Kidney tubule cell (primary cell): ENCODE measurements around the gene NOS2.
"Not testable (repeated sequence)": the region's sequence is repeated elsewhere in the genome, so short reads cannot be mapped to it uniquely, and the experiment has no call there.

ENCODE experiments used
- DNase-seq: peaks from one replicate; pipeline ENCODE4 v3.0.0-alpha.2; 2018; ENCODE audit warnings: low spot score

The NOS2 gene

DNA sequence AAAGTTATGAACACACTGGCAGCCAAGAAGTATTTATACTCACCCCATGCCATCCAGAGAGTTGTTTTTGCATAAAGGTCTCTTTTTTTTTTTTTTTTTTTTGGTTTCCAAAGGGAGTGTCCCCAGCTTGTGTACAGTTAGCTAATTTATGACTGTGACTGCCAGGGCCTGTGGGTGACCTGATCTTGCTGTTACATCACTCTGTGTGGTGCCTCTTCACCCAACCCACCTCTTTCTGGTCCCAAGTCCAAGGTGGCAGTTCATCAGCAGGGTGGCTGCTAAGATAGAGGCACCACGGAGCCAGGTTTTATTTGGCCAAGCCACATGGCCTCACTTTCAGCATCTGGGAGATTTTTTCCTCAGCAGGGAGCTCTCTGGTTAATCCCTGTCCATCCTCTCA, at the start of gene NOS2:
TSS of gene NOS2 (minus strand) at position 8 of the 400 bp plus-strand sequence. CDS start 1,720 bp downstream, outside the sequence.
- no peak for DNase-seq

DNA sequence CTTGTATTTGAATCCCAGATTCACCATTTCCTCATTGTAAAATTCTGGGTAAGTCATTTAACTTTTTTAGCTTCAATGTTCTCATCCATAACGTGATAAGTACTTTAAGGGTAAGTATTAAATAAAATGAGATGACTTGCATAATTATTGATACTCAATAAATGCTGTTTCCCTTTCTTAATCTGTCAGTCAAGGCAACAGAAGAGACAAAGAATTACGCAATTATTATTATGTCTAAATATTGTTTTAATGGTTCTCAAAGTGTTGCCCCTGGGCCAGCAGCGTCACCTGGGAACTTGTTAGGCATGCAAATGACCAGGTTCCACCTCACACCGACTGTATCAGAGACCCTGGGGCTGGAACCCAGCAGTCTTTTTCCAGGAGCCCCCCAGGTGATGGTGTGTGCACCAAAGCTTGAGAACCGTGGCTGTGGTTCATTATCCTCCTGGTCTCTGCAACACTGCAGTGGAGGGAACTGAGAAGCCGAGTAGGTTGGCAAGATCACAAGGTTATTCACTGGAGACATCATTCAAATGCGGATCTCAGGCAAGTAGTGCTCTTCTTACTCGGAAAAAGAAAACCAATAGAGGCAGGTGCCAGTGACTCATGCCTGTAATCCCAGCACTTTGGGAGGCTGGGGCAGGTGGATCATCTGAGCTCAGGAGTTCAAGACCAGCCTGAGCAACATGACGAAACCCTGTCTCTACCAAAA, 49.3 kb upstream of the NOS2 start:
- no peak for DNase-seq

DNA sequence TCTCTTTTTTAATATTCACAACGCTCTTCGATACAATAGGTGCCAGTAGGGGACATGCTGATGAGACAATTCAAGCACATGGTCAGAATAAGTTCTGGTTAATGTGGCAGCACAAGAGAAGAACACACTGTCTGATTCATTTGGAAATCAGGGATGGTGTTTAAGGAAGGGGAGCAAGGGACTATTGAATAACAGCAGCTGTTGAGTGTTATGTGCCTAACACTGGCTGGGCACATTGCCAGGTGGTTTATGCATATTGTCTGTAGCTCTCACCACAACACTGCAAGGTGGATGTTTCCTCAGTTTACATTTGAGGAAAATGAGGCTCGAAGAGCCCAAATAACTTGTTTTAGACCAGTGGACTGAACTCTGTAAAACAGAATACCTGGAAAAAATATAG, 48.6 kb upstream of the NOS2 start:
- DNase-seq: no peak

DNA sequence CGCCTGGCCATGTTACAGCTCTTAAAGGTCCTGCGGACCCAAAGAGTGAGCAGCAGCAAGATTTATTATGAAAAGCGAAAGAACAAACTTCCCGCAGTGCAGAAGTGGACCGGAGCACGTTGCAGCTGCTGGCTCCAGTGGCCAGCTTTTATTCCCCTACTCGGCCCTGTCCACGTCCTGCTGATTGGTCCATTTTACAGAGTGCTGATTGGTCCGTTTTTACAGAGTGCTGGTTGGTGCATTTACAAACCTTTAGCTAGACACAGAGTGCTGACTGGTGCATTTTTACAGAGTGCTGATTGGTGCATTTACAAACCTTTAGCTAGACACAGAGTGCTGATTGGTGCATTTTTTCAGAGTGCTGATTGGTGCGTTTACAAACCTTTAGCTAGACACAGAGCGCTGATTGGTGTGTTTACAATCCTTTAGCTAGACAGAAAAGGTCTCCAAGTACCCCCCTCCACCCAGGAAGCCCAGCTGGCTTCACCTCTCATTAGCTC, 46.5 kb upstream of the NOS2 start:
- not testable (repeated sequence) for DNase-seq

DNA sequence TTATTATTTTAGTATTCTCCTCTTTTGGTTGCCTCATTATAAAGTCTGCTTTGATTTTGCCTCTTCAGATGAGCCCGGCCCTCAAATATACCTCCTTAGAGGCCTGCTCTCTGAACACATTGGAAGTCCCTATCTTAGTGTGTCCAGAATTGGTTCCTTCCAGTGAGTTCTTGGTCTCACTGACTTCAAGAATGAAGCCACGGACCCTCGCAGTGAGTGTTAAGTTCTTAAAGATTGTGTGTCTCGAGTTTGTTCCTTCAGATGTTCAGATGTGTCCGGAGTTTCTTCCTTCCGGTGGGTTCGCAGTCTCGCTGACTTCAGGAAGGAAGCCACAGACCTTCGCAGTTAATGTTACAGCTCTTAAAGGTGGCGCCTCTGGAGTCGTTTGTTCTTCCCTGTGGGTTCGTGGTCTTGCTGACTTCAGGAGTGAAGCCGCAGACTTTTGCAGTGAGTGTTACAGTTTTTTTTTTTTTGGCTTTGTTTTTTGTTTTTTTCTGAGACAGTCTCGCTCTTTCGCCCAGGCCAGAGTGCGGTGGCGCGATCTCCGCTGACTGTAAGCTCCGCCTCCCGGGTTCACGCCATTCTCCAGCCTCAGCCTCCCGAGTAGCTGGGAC, 45.8 kb upstream of the NOS2 start:
- no peak for DNase-seq

DNA sequence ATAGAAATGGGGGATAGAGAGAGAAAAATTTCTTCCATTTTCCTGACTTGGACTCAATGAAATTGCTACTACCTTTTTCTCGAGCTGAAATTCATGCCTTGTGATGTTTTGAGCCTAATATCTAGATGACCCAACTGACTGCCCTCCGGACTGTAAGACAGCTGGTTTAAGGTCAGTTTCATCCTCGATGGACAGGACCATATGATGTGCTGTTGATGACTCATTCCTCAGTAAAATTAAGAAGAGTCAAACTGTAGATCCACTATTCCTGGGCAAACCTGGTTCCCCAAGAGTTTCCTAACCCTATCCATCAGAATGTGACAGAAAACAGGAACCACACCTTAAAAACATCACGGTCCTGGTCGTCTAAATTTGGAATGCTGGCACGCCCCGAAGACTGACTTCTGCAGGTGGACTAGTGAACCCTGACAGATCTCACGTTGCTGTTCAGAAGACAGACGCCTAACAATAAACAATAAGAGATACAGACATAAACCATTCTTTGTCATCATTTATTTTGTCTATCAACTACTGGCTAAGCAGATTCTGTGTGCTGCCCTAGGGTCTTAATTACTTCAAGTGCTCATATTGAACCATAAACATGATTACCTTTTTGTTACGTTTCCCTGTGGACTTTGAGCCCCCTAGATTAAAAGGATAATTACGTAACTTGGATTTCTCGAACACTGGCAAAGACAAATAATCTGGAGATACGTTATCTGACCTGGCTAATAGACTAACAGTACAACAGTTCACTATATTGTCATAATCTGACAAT, 45.1 kb upstream of the NOS2 start:
- no peak for DNase-seq

DNA sequence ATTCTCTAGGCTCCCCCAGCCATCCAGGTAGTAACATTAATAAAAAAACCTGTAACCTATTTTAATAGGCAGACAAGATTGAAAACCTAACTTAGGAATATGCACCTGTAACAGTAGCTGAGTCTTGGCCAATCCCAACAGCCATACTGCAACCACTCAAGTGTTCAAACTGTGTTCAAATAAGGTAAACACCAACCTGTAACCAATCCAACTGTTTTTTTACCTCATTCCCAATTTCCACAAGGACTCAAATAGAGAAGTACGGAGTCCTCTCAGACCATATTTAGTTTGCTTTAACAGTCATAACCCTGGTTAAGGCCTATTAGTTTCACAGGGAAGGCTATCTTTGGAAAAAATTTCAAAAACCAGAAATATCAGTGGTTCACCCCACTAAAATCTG, 40.4 kb upstream of the NOS2 start:
- DNase-seq: no peak

DNA sequence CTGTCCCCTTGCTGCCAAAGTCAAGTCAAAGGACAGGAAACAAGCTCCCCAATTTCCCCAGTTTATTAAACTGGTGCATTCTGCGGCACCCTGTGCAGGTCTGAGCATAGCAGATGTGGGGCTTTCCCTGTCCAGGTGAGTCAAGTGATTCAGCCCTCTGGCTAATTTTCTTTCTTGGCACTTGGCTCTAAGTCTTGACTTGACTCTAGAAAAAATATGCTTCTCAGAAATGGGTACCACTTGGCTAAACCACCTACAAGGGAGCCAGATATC, 40.0 kb upstream of the NOS2 start:
- not testable (repeated sequence) for DNase-seq

DNA sequence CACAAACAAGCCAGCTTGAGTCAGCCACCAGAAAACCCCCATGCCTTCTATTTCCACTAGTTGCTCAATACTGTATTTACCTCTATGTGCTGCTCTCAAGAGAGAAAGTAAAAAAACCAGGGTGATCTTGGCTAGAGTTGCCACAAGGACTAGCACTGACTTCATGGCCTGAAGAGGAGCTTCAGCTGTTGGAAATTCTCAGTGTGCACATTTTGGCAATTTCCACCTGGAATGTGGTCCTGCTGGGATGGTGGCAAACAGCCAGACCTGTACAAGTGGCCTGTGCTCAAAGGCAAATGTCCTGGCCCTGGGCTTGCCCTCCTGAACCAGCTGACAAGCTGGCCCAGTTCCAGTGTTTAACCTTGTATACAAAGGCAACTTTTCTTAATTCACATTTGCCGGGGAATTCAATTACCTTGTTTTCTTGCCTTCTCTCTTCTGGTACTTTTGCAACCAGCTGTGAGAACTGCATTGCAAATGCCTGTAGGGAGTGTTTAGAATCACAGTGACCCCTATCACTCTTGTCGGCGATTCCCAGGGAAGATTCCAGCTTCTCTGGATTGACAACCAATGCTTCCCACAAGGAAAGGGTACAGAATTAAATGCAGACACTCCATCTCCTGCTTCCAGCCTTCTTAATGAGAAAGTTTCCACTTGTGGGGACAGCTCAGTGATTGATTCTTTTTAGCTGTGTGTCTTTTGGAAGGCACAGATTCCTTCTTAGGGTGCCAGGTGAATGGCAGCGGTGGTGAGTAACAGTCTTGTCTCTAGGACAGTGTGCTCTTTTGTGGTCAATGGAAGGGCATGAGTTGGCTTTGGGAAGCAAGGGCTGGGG, 39.5 kb upstream of the NOS2 start:
- DNase-seq: not testable (repeated sequence)

DNA sequence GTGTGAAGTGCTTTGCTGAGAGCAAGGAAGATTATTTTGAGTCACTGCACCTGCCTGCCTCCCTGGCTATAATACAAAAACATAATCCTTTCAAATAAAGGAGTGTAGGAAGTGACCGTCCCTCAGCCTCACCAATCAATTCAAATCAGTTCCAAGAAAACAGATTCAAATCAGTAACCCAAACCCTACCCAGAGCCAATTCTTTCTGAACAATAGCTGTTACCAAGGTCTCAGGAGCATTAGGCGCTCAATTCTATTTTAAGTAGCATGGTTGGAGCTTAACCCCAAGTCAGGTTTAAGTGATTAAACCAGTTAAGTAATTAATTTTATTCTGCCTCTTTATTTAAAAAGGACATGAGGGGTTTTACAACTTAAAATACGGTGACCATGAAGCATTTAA, 38.3 kb upstream of the NOS2 start:
- DNase-seq: not testable (repeated sequence)

DNA sequence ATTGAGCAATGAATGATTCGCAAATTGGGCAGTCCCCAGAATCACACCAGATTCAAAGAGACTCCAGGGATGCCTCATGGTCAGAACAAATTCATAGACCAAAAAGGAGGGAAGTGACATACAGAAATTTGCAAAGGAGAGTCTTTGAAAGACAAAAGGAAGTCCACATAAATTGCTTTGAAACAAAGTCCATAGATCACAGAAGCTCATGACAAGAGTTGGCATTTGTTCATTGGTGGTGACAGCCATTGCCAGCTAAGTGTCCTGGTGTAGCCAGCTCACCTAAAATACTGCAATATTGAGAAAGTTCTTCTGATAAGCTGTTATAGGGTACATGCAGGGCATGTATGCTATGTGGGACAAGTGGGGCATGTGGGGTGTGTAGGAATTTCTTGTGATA, 37.4 kb upstream of the NOS2 start:
- not testable (repeated sequence) for DNase-seq

DNA sequence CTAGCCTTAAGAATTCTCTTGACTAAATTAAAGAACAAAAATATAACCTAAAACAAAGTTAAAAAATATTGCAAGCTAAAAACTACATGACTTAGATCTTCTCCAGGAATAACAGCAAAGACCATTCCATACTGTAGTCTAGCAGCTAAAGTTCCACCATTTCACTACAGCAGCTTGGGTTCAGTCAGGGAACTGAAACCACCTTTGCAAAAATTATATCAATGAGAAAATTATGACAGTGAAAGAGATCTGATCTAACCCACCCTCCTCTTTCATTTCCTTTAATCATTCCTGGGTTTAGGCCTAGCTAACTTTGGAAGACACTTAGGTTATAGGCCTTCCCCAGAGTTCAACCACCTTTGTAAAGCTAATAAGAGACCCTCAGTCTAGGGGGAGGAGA, 36.3 kb upstream of the NOS2 start:
- no peak for DNase-seq

DNA sequence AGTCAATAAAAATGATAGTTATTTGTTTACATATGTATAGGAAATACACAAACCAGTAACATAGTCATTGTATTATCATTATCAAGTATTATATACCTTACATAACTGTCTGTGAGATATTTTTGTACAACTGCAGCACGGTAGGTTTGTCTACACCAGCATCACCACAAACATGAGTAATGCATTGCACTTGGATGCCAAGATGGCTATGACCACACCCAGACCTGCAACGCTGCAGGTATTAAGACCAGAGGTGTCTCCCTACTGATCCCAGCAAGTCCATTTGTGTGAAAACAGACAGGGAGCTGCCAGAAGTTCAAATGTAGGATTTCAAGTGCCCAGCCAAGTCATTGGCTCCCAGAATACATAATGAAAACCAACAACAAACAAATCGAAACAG, 34.2 kb upstream of the NOS2 start:
- DNase-seq: no peak

DNA sequence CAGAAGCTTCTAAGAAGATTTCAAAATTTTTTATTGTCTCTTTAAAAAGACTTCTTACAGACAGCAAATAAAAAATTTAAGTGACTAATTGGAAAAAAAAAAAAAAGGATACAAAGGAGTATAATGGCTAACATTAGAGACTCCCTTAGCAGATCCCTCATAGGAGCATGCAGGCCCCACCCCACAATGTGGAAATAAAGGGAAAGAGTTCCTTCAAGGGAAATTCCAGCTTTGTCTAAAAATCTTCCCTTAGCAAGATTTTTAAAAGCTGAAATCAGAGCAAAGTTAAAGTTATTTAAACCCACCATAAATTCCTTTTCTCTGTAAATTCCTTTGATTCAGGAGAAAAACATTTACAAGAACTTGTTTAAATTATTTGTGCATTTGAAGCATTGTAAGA, 32.5 kb upstream of the NOS2 start:
- no peak for DNase-seq

DNA sequence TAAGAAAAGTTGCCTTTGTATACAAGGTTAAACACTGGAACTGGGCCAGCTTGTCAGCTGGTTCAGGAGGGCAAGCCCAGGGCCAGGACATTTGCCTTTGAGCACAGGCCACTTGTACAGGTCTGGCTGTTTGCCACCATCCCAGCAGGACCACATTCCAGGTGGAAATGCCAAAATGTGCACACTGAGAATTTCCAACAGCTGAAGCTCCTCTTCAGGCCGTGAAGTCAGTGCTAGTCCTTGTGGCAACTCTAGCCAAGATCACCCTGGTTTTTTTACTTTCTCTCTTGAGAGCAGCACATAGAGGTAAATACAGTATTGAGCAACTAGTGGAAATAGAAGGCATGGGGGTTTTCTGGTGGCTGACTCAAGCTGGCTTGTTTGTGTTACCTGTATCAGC, 29.6 kb upstream of the NOS2 start:
- not testable (repeated sequence) for DNase-seq

DNA sequence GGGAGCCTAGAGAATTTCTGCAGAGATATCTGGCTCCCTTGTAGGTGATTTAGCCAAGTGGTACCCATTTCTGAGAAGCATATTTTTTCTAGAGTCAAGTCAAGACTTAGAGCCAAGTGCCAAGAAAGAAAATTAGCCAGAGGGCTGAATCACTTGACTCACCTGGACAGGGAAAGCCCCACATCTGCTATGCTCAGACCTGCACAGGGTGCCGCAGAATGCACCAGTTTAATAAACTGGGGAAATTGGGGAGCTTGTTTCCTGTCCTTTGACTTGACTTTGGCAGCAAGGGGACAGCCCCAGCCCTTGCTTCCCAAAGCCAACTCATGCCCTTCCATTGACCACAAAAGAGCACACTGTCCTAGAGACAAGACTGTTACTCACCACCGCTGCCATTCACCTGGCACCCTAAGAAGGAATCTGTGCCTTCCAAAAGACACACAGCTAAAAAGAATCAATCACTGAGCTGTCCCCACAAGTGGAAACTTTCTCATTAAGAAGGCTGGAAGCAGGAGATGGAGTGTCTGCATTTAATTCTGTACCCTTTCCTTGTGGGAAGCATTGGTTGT, 28.9 kb upstream of the NOS2 start:
- not testable (repeated sequence) for DNase-seq

DNA sequence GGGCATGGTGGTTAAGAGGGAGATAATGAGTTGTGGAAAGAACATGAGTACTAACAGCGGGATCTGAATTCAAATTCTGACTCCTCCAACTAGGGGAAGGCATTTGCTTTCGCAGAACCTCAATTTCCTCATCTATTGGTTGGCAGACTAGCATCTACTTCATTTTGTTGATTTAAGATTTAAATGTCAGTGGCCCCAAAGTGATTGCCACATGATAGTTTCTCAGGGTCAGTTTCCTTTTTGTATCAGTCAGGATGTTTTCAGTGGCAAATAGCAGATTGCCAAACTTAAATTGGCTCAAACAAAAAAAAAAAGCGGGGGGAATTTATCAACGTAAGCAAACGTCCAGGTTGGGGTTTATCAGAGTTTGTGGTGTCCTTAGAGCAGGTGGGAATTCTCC, 25.1 kb upstream of the NOS2 start:
- no peak for DNase-seq

DNA sequence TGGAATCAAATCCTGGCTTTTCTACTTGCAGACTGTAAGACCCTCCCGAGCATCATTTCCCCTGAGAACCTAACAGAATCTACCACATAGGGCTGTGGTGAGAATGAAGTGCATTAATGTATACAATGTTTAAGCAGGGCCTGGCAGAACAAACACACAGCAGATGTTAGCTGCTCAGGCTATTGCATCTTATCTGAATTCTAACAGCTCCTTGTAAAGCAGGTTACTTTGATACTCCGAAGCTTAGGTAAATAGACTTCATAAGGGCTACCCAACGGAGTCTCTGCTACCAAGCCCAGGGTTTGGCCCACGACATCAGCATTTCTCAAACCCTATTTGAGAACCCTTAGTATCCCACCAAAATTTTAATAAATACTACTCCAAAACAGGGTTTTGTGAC, 24.4 kb upstream of the NOS2 start:
- DNase-seq: no peak

DNA sequence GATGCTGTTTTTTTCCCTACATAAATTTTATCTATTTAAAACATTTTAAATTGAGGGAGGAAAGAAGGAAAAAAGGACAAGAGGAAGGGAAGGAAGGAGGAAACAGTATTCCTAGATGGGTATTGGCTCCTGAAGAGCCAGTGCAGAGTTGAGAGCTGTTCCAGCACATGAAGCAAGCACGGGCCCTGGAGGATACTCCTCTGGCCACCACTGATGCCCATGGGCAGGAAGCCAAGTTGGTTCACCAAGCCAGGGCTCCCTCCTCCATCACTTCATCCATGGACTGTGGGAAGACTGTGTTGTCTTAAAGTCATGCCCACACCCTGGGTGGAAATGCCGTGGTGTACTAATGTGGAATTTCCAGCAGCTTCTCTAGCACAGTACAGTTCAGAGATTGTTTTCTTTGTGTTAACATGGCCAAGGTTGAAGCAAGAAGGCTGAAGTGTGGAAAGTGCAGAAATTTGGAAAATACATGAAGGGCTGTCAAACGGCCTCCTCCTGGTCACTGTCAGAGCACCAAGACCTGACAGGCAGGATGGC, 23.9 kb upstream of the NOS2 start:
- no peak for DNase-seq

DNA sequence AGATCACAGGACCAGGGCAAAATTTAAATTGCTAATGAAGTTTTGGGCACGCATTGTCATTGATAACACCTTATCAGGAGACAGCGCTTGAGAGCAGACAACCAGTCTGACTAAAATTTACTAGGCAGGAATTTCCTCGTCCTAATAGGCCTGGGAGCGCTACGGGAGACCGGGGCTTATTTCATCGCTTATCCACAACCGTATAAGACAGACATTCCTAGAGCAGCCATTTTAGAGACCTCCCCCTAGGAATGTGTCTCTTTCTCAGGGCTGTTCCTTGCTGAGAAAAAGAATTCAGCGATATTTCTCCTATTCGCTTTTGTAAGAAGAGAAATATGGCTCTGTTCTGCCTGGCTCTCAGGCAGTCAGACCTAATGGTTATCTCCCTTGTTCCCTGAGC, 21.8 kb upstream of the NOS2 start:
- DNase-seq: not testable (repeated sequence)

DNA sequence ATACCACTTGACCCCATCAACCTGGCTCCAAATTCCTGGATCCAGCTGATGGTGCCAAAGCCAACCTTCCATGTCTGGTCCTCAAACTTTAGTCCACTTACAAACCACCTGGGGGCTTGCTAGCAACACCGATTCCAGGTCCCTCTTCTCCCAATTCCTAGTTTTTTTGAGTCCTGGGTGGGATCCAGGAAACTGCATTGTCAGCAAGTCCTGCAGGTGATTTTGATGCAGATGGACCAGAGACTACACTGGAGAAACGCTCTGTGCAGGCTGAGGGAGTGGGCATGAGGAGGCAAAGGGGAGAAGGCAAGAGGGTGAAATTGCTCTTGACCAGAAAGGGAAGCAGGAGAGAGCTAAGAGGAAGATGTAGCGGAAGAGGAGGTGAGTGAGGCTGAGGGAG, 21.0 kb upstream of the NOS2 start:
- DNase-seq: no peak

DNA sequence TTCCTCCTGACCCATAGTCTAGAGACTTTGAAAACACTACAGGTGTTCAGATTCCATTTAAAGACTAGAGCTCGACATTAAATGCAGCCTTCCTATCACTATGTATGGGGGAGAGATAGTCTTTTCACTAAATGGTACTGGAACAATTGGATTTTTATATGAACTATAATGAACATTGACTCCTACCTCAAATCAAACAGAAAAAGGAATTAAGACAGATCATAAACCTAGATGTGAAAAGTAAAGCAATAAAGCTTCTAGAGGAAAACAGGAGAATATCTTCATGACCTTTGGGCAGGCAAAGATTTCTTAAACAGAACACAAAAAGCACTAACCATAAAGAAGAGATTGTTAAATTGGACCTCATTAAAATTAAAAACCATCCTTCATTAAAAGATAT, 18.8 kb upstream of the NOS2 start:
- no peak for DNase-seq
